Liver (tissue), 9 donors: ENCODE data around the gene PEAK3. TPM values are rescaled to one million over a fixed set of nuclear protein-coding genes. Genes with fewer than 3 reads are reported as not detected.

Source experiments
- DNase-seq: peaks from one replicate; pipeline ENCODE4 v3.0.0-alpha.2; 2017; ENCODE audit warnings: low spot score
- H3K27ac ChIP-seq, 2 donors: one replicate each; pipeline ENCODE4 v1.7.0; 2013; ENCODE audit warnings: inconsistent platforms in 2 of 2, low read length in 2 of 2, control low read depth in 1 of 2, low read depth in 1 of 2, mild to moderate bottlenecking in 1 of 2
- H3K27me3 ChIP-seq, 4 donors: one replicate each; pipeline versions ENCODE4 v1.6.1 to v1.7.0; 2013; ENCODE audit warnings: low read length in 3 of 4, inconsistent platforms in 1 of 4, mild to moderate bottlenecking in 1 of 4, moderate library complexity in 1 of 4; ENCODE audit not compliant: control insufficient read depth in 4 of 4, insufficient read depth in 4 of 4
- H3K36me3 ChIP-seq, 4 donors: one replicate each; pipeline versions ENCODE4 v1.6.1 to v1.7.0; 2013; ENCODE audit warnings: low read length in 3 of 4, mild to moderate bottlenecking in 3 of 4, low read depth in 1 of 4, moderate library complexity in 1 of 4; ENCODE audit not compliant: control insufficient read depth in 4 of 4, insufficient read depth in 3 of 4
- H3K4me1 ChIP-seq, 4 donors: one replicate each; pipeline versions ENCODE4 v1.6.1 to v1.7.0; 2013; ENCODE audit warnings: low read length in 3 of 4, mild to moderate bottlenecking in 3 of 4, moderate library complexity in 1 of 4; ENCODE audit not compliant: control insufficient read depth in 4 of 4, insufficient read depth in 4 of 4
- H3K4me3 ChIP-seq, 3 donors: one replicate each; pipeline versions ENCODE4 v1.6.1 to v1.7.0; 2013; ENCODE audit warnings: low read length in 3 of 3, control low read depth in 1 of 3, low read depth in 1 of 3, mild to moderate bottlenecking in 1 of 3
- H3K9ac ChIP-seq, 2 donors: one replicate each; pipeline ENCODE4 v1.7.0; 2013; ENCODE audit warnings: low read length in 2 of 2, mild to moderate bottlenecking in 2 of 2, moderate library complexity in 2 of 2, control low read depth in 1 of 2, low read depth in 1 of 2
- H3K9me3 ChIP-seq, 4 donors: one replicate each; pipeline versions ENCODE4 v1.6.1 to v1.7.0; 2013; ENCODE audit warnings: low read length in 3 of 4; ENCODE audit not compliant: control insufficient read depth in 4 of 4
- ATF3 ChIP-seq: IDR thresholded peaks from 2 replicates; pipeline ENCODE4 v1.6.1; 2016; ENCODE audit warnings: antibody characterized with exemption
- CTCF ChIP-seq: fragments of 150-350 bp; IDR thresholded peaks from 2 replicates; pipeline ENCODE4 v1.5.1; 2017; ENCODE audit warnings: improper control_type of control experiment, low read depth, low read length; ENCODE audit not compliant: missing input control
- EGR1 ChIP-seq, 2 donors: IDR thresholded peaks; 2 replicates each; pipeline ENCODE4 v1.6.1; 2016 to 2018; ENCODE audit warnings: antibody characterized with exemption in 2 of 2, low read depth in 2 of 2
- FOXA1 ChIP-seq: IDR thresholded peaks from 2 replicates; pipeline ENCODE4 v1.6.1; 2016; ENCODE audit warnings: antibody characterized with exemption
- FOXA2 ChIP-seq: IDR thresholded peaks from 2 replicates; pipeline ENCODE4 v1.6.1; 2016; ENCODE audit warnings: antibody characterized with exemption
- GABPA ChIP-seq, 2 donors: IDR thresholded peaks in 1 of 2; conservative IDR thresholded peaks in 1 of 2; 2 replicates each; pipeline ENCODE4 v1.6.1; 2016; ENCODE audit warnings: antibody characterized with exemption in 2 of 2, mild to moderate bottlenecking in 1 of 2, moderate library complexity in 1 of 2
- HNF4A ChIP-seq, 2 donors: conservative IDR thresholded peaks; 2 replicates each; pipeline ENCODE4 v1.6.1; 2016; ENCODE audit warnings: antibody characterized with exemption in 2 of 2, mild to moderate bottlenecking in 2 of 2
- HNF4G ChIP-seq: IDR thresholded peaks from 2 replicates; pipeline ENCODE4 v1.6.1; 2016; ENCODE audit warnings: antibody characterized with exemption
- JUND ChIP-seq, 2 donors: IDR thresholded peaks; 2 replicates each; pipeline ENCODE4 v1.6.1; 2016; ENCODE audit warnings: antibody characterized with exemption in 2 of 2
- MAX ChIP-seq: IDR thresholded peaks from 2 replicates; pipeline ENCODE4 v1.6.1; 2016; ENCODE audit warnings: antibody characterized with exemption
- NR2F2 ChIP-seq: IDR thresholded peaks from 2 replicates; pipeline ENCODE4 v1.6.1; 2016; ENCODE audit warnings: antibody characterized with exemption
- RAD21 ChIP-seq, 2 donors: IDR thresholded peaks; 2 replicates each; pipeline ENCODE4 v1.6.1; 2016; ENCODE audit warnings: antibody characterized with exemption in 2 of 2, mild to moderate bottlenecking in 2 of 2
- REST ChIP-seq: IDR thresholded peaks from 2 replicates; pipeline ENCODE4 v1.6.1; 2016; ENCODE audit warnings: antibody characterized with exemption, mild to moderate bottlenecking
- RXRA ChIP-seq, 2 donors: IDR thresholded peaks; 2 replicates each; pipeline ENCODE4 v1.6.1; 2017 to 2018; ENCODE audit warnings: antibody characterized with exemption in 2 of 2, mild to moderate bottlenecking in 1 of 2
- SP1 ChIP-seq: IDR thresholded peaks from 2 replicates; pipeline ENCODE4 v1.6.1; 2018; ENCODE audit warnings: antibody characterized with exemption, mild to moderate bottlenecking
- TAF1 ChIP-seq: conservative IDR thresholded peaks from 2 replicates; pipeline ENCODE4 v1.6.1; 2016; ENCODE audit warnings: antibody characterized with exemption, mild to moderate bottlenecking
- YY1 ChIP-seq: IDR thresholded peaks from 2 replicates; pipeline ENCODE4 v1.6.1; 2016; ENCODE audit warnings: antibody characterized with exemption, mild to moderate bottlenecking
- ZBTB33 ChIP-seq: IDR thresholded peaks from 2 replicates; pipeline ENCODE4 v1.6.1; 2016; ENCODE audit warnings: antibody characterized with exemption
- WGBS: extraction: QIAGEN DNeasy Blood & Tissue Kit; methylation state at CpG from one replicate; pipeline ENCODE4 v1.1.7; 2013; 5-methylcytosine and 5-hydroxymethylcytosine counted together
- polyA plus RNA-seq, 2 donors: library from polyadenylated mRNA; stranded (reverse) in 1 of 2; unstranded in 1 of 2; fragments of 200-250 nt in 1 of 2; fragments of >200 nt in 1 of 2; fragmentation: Nextera tagmentation in 1 of 2; extraction: Ambion mirVana in 1 of 2; gene quantifications; one replicate each; pipeline versions ENCODE4 v1.2.1 to v1.2.3, GENCODE V29; 2013 to 2015
- total RNA-seq, 2 donors: library from RNA; depleted of rRNA; stranded (reverse); fragments of >200 nt; gene quantifications; one replicate each; pipeline ENCODE4 v1.2.3, GENCODE V29; 2014
- donor health status: healthy.
- donor health status: healthy.
- donor health status: healthy.
- donor health status: healthy.
- donor health status: healthy.

Gene PEAK3
- total and polyA plus RNA-seq, 4 donors, result 0.09 to 0.67 (median 0.31) TPM

GRCh38 chr19:2231621-2232221, 50.3 kb downstream of the PEAK3 start:
- H3K27me3 ChIP-seq, result no peaks in the 10 kb centered on the region
- peaks cover 11 to 44% (median 21%) of the 10 kb centered on the region in 4 donors for H3K4me1 ChIP-seq
- no peak overlapping the region for H3K27ac ChIP-seq
- H3K9me3 ChIP-seq, result no peaks in the 10 kb centered on the region
- H3K9ac ChIP-seq, result no peak overlapping the region
- TF ChIP-seq NR2F2 (no peak), RAD21 (IDR thresholded peaks at IDR 0.05) (peak in 1 of 2 donors; percentile 23)
- H3K4me3 ChIP-seq, result no peak overlapping the region
- WGBS, result 85% methylated on average over 21 of the region's 21 CpGs
- H3K36me3 ChIP-seq, result peaks cover 0 to 17% (median 4%) of the 10 kb centered on the region in 4 donors
- DNase-seq, result no peak

GRCh38 chr19:2230807-2231533, 51.0 kb downstream of the PEAK3 start:
- DNase-seq, result no peak
- no peak overlapping the region for H3K27ac ChIP-seq
- 71% methylated on average over 12 of the region's 12 CpGs for WGBS
- no peak overlapping the region for H3K9ac ChIP-seq
- no peak for TF ChIP-seq CTCF
- no peak for TF ChIP-seq EGR1 (IDR thresholded peaks at IDR 0.05; ENCODE audit: low read depth in 2 of 2)
- no peak for TF ChIP-seq SP1
- TF ChIP-seq JUND (IDR thresholded peaks at IDR 0.05), result no peak
- TF ChIP-seq NR2F2, result no peak
- TF ChIP-seq ZBTB33, result no peak
- no peak for TF ChIP-seq RAD21 (IDR thresholded peaks at IDR 0.05)
- TF ChIP-seq TAF1, result no peak
- TF ChIP-seq FOXA1, result no peak
- no peak for TF ChIP-seq HNF4G
- no peak for TF ChIP-seq MAX
- TF ChIP-seq ATF3, result no peak
- TF ChIP-seq RXRA (IDR thresholded peaks at IDR 0.05), result no peak
- no peak for TF ChIP-seq FOXA2
- no peak for TF ChIP-seq YY1
- no peak for TF ChIP-seq GABPA (IDR thresholded peaks at IDR 0.05 in 1 of 2, conservative IDR thresholded peaks at IDR 0.05 in 1 of 2)
- TF ChIP-seq REST, result no peak
- TF ChIP-seq HNF4A (conservative IDR thresholded peaks at IDR 0.05), result no peak
- peaks cover 11 to 44% (median 21%) of the 10 kb centered on the region in 4 donors for H3K4me1 ChIP-seq
- H3K27me3 ChIP-seq, result no peaks in the 10 kb centered on the region
- H3K9me3 ChIP-seq, result no peaks in the 10 kb centered on the region
- no peak overlapping the region for H3K4me3 ChIP-seq
- peaks cover 0 to 19% (median 6%) of the 10 kb centered on the region in 4 donors for H3K36me3 ChIP-seq
